IMR-90 (cell line): ENCODE data around the gene EEF1AKMT2. TPM values are rescaled to one million over a fixed set of nuclear protein-coding genes. Genes with fewer than 3 reads are reported as not detected.

Experiments
- ATAC-seq: fragments of 200-7000 bp; cut with Tn5 transposase; 2 replicates; pipeline ENCODE4 v1.9.1; 2020; ENCODE audit warnings: low read depth, mild to moderate bottlenecking, moderate library complexity
- BruUV-seq: library from RNA; stranded (reverse); fragments of 400-500 nt; replicated peaks from 2 replicates; lab custom pipeline; 2021; lab: Mats Ljungman, UMichigan
- CTCF ChIA-PET: fragments of 300-600 bp; formaldehyde crosslinking; extraction: SDS; loops from one replicate; lab custom pipeline; 2021; ENCODE audit warnings: antibody characterized with exemption; lab: Yijun Ruan, JAX
- POLR2A ChIA-PET: fragments of 300-600 bp; sonication (Branson Sonifier 250); formaldehyde crosslinking; loops from one replicate; lab custom pipeline; 2022; ENCODE audit warnings: antibody characterized with exemption; ENCODE audit not compliant: unreplicated experiment; lab: Charles Lee
- DNase-seq: peaks from one replicate; pipeline ENCODE4 v3.0.0; 2013
- H2AFZ ChIP-seq: replicated peaks from 2 replicates; pipeline ENCODE3; 2013; ENCODE audit warnings: low read length, mild to moderate bottlenecking; ENCODE audit not compliant: poor library complexity
- H2AK5ac ChIP-seq: 2 replicates; pipeline ENCODE4 v1.6.1; 2013; ENCODE audit warnings: low read depth, low read length, inconsistent platforms
- H2AK9ac ChIP-seq: replicated peaks from 2 replicates; pipeline ENCODE3; 2013; ENCODE audit warnings: mild to moderate bottlenecking, low read depth, low read length, moderate library complexity; ENCODE audit not compliant: poor library complexity
- H2BK120ac ChIP-seq: 2 replicates; pipeline ENCODE4 v1.6.1; 2013; ENCODE audit warnings: low read depth, low read length, inconsistent platforms
- H2BK15ac ChIP-seq: 3 replicates; pipeline ENCODE4 v1.6.1; 2013; ENCODE audit warnings: low read depth, low read length, inconsistent platforms
- H2BK20ac ChIP-seq: 2 replicates; pipeline ENCODE4 v1.6.1; 2013; ENCODE audit warnings: low read depth, mild to moderate bottlenecking, inconsistent platforms, low read length, moderate library complexity
- H2BK5ac ChIP-seq: 2 replicates; pipeline ENCODE4 v1.6.1; 2013; ENCODE audit warnings: mild to moderate bottlenecking, low read depth, low read length, inconsistent platforms; ENCODE audit not compliant: poor library complexity, severe bottlenecking
- H3K14ac ChIP-seq: replicated peaks from 2 replicates; pipeline ENCODE4 v1.6.1; 2013; ENCODE audit warnings: low read depth, low read length, inconsistent platforms
- H3K18ac ChIP-seq: 2 replicates; pipeline ENCODE4 v1.6.1; 2013; ENCODE audit warnings: low read depth, low read length, control low read depth
- H3K23ac ChIP-seq: 2 replicates; pipeline ENCODE4 v1.6.1; 2013; ENCODE audit warnings: low read depth, low read length, inconsistent platforms
- H3K27ac ChIP-seq: 2 replicates; pipeline ENCODE4 v1.5.1; 2013; ENCODE audit warnings: mild to moderate bottlenecking, control low read depth, low read length; ENCODE audit not compliant: insufficient read depth
- H3K27me3 ChIP-seq: 2 replicates; pipeline ENCODE4 v1.6.1; 2013; ENCODE audit warnings: low read length; ENCODE audit not compliant: control insufficient read depth, insufficient read depth
- H3K36me3 ChIP-seq: 2 replicates; pipeline ENCODE4 v1.6.1; 2013; ENCODE audit warnings: low read length, mixed read lengths; ENCODE audit not compliant: control insufficient read depth, insufficient read depth
- H3K4ac ChIP-seq: 2 replicates; pipeline ENCODE4 v1.6.1; 2013; ENCODE audit warnings: low read depth, low read length, inconsistent platforms
- H3K4me1 ChIP-seq: 2 replicates; pipeline ENCODE4 v1.6.1; 2013; ENCODE audit warnings: low read length, mixed read lengths; ENCODE audit not compliant: control insufficient read depth, insufficient read depth
- H3K4me2 ChIP-seq: 2 replicates; pipeline ENCODE4 v1.6.1; 2013; ENCODE audit warnings: low read depth, mild to moderate bottlenecking, control low read depth, low read length, moderate library complexity
- H3K4me3 ChIP-seq: 2 replicates; pipeline ENCODE4 v1.5.1; 2013; ENCODE audit warnings: low read depth, mild to moderate bottlenecking, control low read depth, low read length, moderate library complexity; ENCODE audit not compliant: insufficient read depth
- H3K56ac ChIP-seq: 2 replicates; pipeline ENCODE4 v1.6.1; 2013; ENCODE audit warnings: low read length, inconsistent platforms; ENCODE audit not compliant: insufficient read depth; ENCODE audit errors: extremely low read depth
- H3K79me1 ChIP-seq, 2 experiments: 2 replicates each; pipeline ENCODE4 v1.6.1; 2013; ENCODE audit warnings: low read length in 2 of 2, inconsistent platforms in 1 of 2, low read depth in 1 of 2
- H3K9ac ChIP-seq: 2 replicates; pipeline ENCODE4 v1.6.1; 2013; ENCODE audit warnings: low read depth, low read length, control low read depth
- H3K9me1 ChIP-seq: 2 replicates; pipeline ENCODE4 v1.6.1; 2013; ENCODE audit warnings: low read length, inconsistent platforms; ENCODE audit not compliant: insufficient read depth
- H3K9me3 ChIP-seq: 2 replicates; pipeline ENCODE4 v1.6.1; 2013; ENCODE audit warnings: low read length; ENCODE audit not compliant: control insufficient read depth, insufficient read depth
- H4K20me1 ChIP-seq: 2 replicates; pipeline ENCODE4 v1.6.1; 2013; ENCODE audit warnings: low read length, inconsistent platforms; ENCODE audit not compliant: insufficient read depth
- H4K5ac ChIP-seq: 2 replicates; pipeline ENCODE4 v1.6.1; 2013; ENCODE audit warnings: mild to moderate bottlenecking, low read depth, low read length, control low read depth
- H4K8ac ChIP-seq, 2 experiments: 2 replicates each; pipeline ENCODE4 v1.6.1; 2013; ENCODE audit warnings: low read depth in 2 of 2, low read length in 2 of 2, control low read depth in 1 of 2, inconsistent platforms in 1 of 2
- H4K91ac ChIP-seq: 2 replicates; pipeline ENCODE4 v1.6.1; 2013; ENCODE audit warnings: low read depth, low read length, inconsistent platforms; ENCODE audit not compliant: insufficient read depth
- BHLHE40 ChIP-seq: fragments of 150-350 bp; IDR thresholded peaks from 2 replicates; pipeline ENCODE4 v1.6.1; 2016; ENCODE audit warnings: mild to moderate bottlenecking, low read depth, low read length
- CHD1 ChIP-seq: IDR thresholded peaks from 2 replicates; pipeline ENCODE4 v1.6.1; 2012; ENCODE audit warnings: low read depth, low read length, improper control_type of control experiment
- MXI1 ChIP-seq: IDR thresholded peaks from 2 replicates; pipeline ENCODE4 v1.6.1; 2012; ENCODE audit warnings: low read depth, mild to moderate bottlenecking, low read length, moderate library complexity, borderline replicate concordance
- POLR2A ChIP-seq: IDR thresholded peaks from 2 replicates; pipeline ENCODE4 v1.6.1; 2012; ENCODE audit warnings: mild to moderate bottlenecking, low read depth, low read length
- WGBS, 2 experiments: methylation state at CpG; one replicate each; pipeline versions ENCODE4 v1.1.5 to v1.1.7; 2013; ENCODE audit warnings: missing lambda C conversion rate in 2 of 2; ENCODE audit not compliant: insufficient read length in 1 of 2; ENCODE audit errors: extremely low coverage in 2 of 2; 5-methylcytosine and 5-hydroxymethylcytosine counted together
- dilution Hi-C: fragments of 300-500 bp; cut with HindIII; formaldehyde crosslinking; loops from one replicate; pipeline ENCODE4 v1.14.3; 2018; ENCODE audit warnings: low sequenced_read_pairs; ENCODE audit not compliant: unreplicated experiment
- in situ Hi-C: fragments of 300-500 bp; cut with MboI; formaldehyde crosslinking; loops from 3 replicates; pipeline ENCODE4 v1.14.3; 2019; ENCODE audit warnings: low sequenced_read_pairs, inconsistent platforms, mixed read lengths
- intact Hi-C: fragments of 100-400 bp; cut with micrococcal nuclease; formaldehyde crosslinking; loops from 2 replicates; pipeline ENCODE4 v1.10.0; 2022
- polyA plus RNA-seq, 3 experiments: library from polyadenylated mRNA; depleted of rRNA; stranded (reverse); fragments of >200 nt; gene quantifications; 2 replicates each; pipeline ENCODE4 v1.2.3, GENCODE V29; 2012; ENCODE audit warnings: low replicate concordance in 1 of 3
- total RNA-seq: library from RNA; depleted of rRNA; stranded (reverse); fragments of >200 nt; gene quantifications from 2 replicates; pipeline ENCODE4 v1.2.3, GENCODE V29; 2012

Gene EEF1AKMT2
- total and polyA plus RNA-seq, 2 of the 4 experiments (the other 2 are of a cell fraction), result 9.7 to 12.7 TPM

GRCh38 chr10:124737708-124738107, 54.0 kb downstream of the EEF1AKMT2 start:
- Histone ChIP-seq H3K27ac (no peak overlapping the region), H3K4me2 (no peak overlapping the region), H3K27me3 (no peaks in the 10 kb centered on the region), H4K5ac (no peak overlapping the region), H3K23ac (no peak overlapping the region), H3K36me3 (no peaks in the 10 kb centered on the region), H3K4ac (no peak overlapping the region; the same call in 1 of the 2 replicates), H3K18ac (no peak overlapping the region), H4K20me1 (peaks cover 29% of the 10 kb centered on the region), H3K14ac (no peak overlapping the region), H2BK120ac (no peak overlapping the region), H4K91ac (no peak overlapping the region), H3K4me1 (peaks cover 24% of the 10 kb centered on the region), H3K9me1 (peaks cover 4% of the 10 kb centered on the region; the same call in 1 of the 2 replicates), H2BK5ac (no peak overlapping the region), H4K8ac (no peak overlapping the region), H2AFZ (no peak overlapping the region), H2AK5ac (no peak overlapping the region), H3K4me3 (no peak overlapping the region), H2BK15ac (no peak overlapping the region), H3K9ac (no peak overlapping the region), H3K79me1 (peaks cover 3 to 59% of the 10 kb centered on the region in 2 experiments), H3K9me3 (no peaks in the 10 kb centered on the region), H2BK20ac (no peak overlapping the region), H3K56ac (no peak overlapping the region), H2AK9ac (no peak overlapping the region)
- dilution Hi-C loops, result no loop called here
- ATAC-seq (no peak), DNase-seq (no peak)
- intact Hi-C loops, result no loop called here
- 86% methylated on average over 1 of the region's 2 CpGs; no CpG with 5 or more reads in 1 of the 2 experiments for WGBS, 2 experiments
- POLR2A ChIA-PET, result no interaction called here
- TF ChIP-seq MXI1, result no peak
- no peak for TF ChIP-seq BHLHE40
- TF ChIP-seq POLR2A, result no peak
- TF ChIP-seq CHD1, result no peak
- in situ Hi-C loops, result no loop called here
- CTCF ChIA-PET, result no interaction called here
- BruUV-seq, result no TSS peak
